Endothelial cell of umbilical vein (primary cell): Measurements from ENCODE around the gene LGR4. TPM values are rescaled to one million over a fixed set of nuclear protein-coding genes. Genes with fewer than 3 reads are reported as not detected.

Source experiments
- BruUV-seq: library from RNA; stranded (reverse); fragments of 400-500 nt; replicated peaks from 2 replicates; lab custom pipeline; 2021; lab: Mats Ljungman, UMichigan
- CTCF ChIA-PET: fragments of 300-600, 350-600 bp; sonication (Branson Sonifier 250); formaldehyde crosslinking; loops from one replicate; lab custom pipeline; 2021; ENCODE audit warnings: antibody characterized with exemption, inconsistent platforms; lab: Charles Lee
- POLR2A ChIA-PET: fragments of 300-600, 350-600 bp; sonication (Branson Sonifier 250); formaldehyde crosslinking; loops from one replicate; lab custom pipeline; 2021; ENCODE audit warnings: antibody characterized with exemption, inconsistent platforms; lab: Charles Lee
- DNase-seq: peaks from one replicate; pipeline ENCODE4 v3.0.0-alpha.2; 2011; ENCODE audit warnings: low read depth, low spot score
- FAIRE-seq: peaks from 2 replicates; lab custom pipeline; 2011; peaks lifted over from hg19 to GRCh38; lab: Jason Lieb, UNC
- H2AFZ ChIP-seq: 2 replicates; pipeline ENCODE4 v1.6.0; 2012; ENCODE audit warnings: low read depth, low read length, control low read depth, inconsistent platforms
- H3K27ac ChIP-seq: 2 replicates; pipeline ENCODE4 v1.5.1; 2011; ENCODE audit warnings: low read depth, mild to moderate bottlenecking, control low read depth, low read length, moderate library complexity; ENCODE audit not compliant: insufficient read depth
- H3K27me3 ChIP-seq, 2 experiments: 2 replicates each; pipeline versions ENCODE4 v1.6.0 to v1.6.1; 2011; ENCODE audit warnings: low read length in 2 of 2, mixed read lengths in 1 of 2; ENCODE audit not compliant: control insufficient read depth in 2 of 2, insufficient read depth in 2 of 2
- H3K36me3 ChIP-seq, 2 experiments: 2 replicates in 1 of 2; 3 replicates in 1 of 2; pipeline ENCODE4 v1.5.1; 2011; ENCODE audit warnings: low read length in 2 of 2, mild to moderate bottlenecking in 1 of 2, moderate library complexity in 1 of 2; ENCODE audit not compliant: control insufficient read depth in 2 of 2, insufficient read depth in 2 of 2; ENCODE audit errors: extremely low read depth in 1 of 2
- H3K4me1 ChIP-seq: 3 replicates; pipeline ENCODE4 v1.5.1; 2011; ENCODE audit warnings: mild to moderate bottlenecking, low read length; ENCODE audit not compliant: control insufficient read depth, insufficient read depth; ENCODE audit errors: extremely low read depth
- H3K4me2 ChIP-seq: 2 replicates; pipeline ENCODE4 v1.6.1; 2011; ENCODE audit warnings: low read length, control low read depth, mixed read lengths; ENCODE audit not compliant: insufficient read depth
- H3K4me3 ChIP-seq, 3 experiments: fragments of 200-600 bp in 1 of 3; sonication (generic), shearing (Covaris generic) in 1 of 3; replicated peaks in 1 of 3; 2 replicates each; pipeline ENCODE4 v1.5.1; 2011 to 2016; ENCODE audit warnings: control low read depth in 3 of 3, low read length in 3 of 3, mild to moderate bottlenecking in 2 of 3, inconsistent platforms in 1 of 3, low read depth in 1 of 3, moderate library complexity in 1 of 3; ENCODE audit not compliant: insufficient read depth in 1 of 3
- H3K79me2 ChIP-seq: 2 replicates; pipeline ENCODE4 v1.6.0; 2012; ENCODE audit warnings: low read length, inconsistent platforms; ENCODE audit not compliant: control insufficient read depth, insufficient read depth
- H3K9ac ChIP-seq: replicated peaks from 2 replicates; pipeline ENCODE3; 2011; ENCODE audit warnings: low read length, control low read depth; ENCODE audit not compliant: insufficient read depth; ENCODE audit errors: extremely low read depth
- H3K9me1 ChIP-seq: replicated peaks from 3 replicates; pipeline ENCODE4 v1.6.0; 2011; ENCODE audit warnings: mild to moderate bottlenecking, low read length; ENCODE audit not compliant: control insufficient read depth, insufficient read depth; ENCODE audit errors: extremely low read depth
- H3K9me3 ChIP-seq: replicated peaks from 2 replicates; pipeline ENCODE4 v1.5.1; 2012; ENCODE audit warnings: low read length, inconsistent platforms; ENCODE audit not compliant: control insufficient read depth, insufficient read depth
- H4K20me1 ChIP-seq: replicated peaks from 2 replicates; pipeline ENCODE3; 2011; ENCODE audit warnings: mild to moderate bottlenecking, low read length; ENCODE audit not compliant: control insufficient read depth, insufficient read depth; ENCODE audit errors: extremely low read depth
- CTCF ChIP-seq, 2 donors: IDR thresholded peaks; 1 replicate in 1 of 2; 2 replicates in 1 of 2; pipeline ENCODE4 v1.5.1; 2011; ENCODE audit warnings: low read length in 2 of 2, mild to moderate bottlenecking in 2 of 2, moderate library complexity in 2 of 2, control low read depth in 1 of 2, inconsistent platforms in 1 of 2, low read depth in 1 of 2; ENCODE audit not compliant: insufficient read depth in 1 of 2; ENCODE audit errors: extremely low read depth in 1 of 2
- EZH2 ChIP-seq: IDR thresholded peaks from 2 replicates; pipeline ENCODE4 v1.6.1; 2012; ENCODE audit warnings: borderline replicate concordance, low read depth, mild to moderate bottlenecking, moderate library complexity, low read length, inconsistent platforms; ENCODE audit not compliant: severe bottlenecking
- FOS ChIP-seq: IDR thresholded peaks from 2 replicates; pipeline ENCODE4 v1.6.1; 2011; ENCODE audit warnings: mild to moderate bottlenecking, low read length, moderate library complexity, borderline replicate concordance; ENCODE audit not compliant: insufficient read depth
- GATA2 ChIP-seq: IDR thresholded peaks from 2 replicates; pipeline ENCODE4 v1.7.0; 2011; ENCODE audit warnings: low read depth, mild to moderate bottlenecking, moderate library complexity, mixed read lengths, low read length; ENCODE audit not compliant: insufficient read length, insufficient read depth
- JUN ChIP-seq: IDR thresholded peaks from 2 replicates; pipeline ENCODE4 v1.6.1; 2011; ENCODE audit warnings: borderline replicate concordance, low read depth; ENCODE audit not compliant: insufficient read length, insufficient read depth
- MAX ChIP-seq: IDR thresholded peaks from 2 replicates; pipeline ENCODE4 v1.6.1; 2011; ENCODE audit not compliant: insufficient read depth, insufficient read length
- MYC ChIP-seq: IDR thresholded peaks from one replicate; pipeline ENCODE4 v1.6.1; 2011; ENCODE audit warnings: mild to moderate bottlenecking, low read depth, low read length
- POLR2A ChIP-seq: IDR thresholded peaks from 2 replicates; pipeline ENCODE4 v1.6.1; 2012; ENCODE audit warnings: low read depth, mild to moderate bottlenecking, control low read depth, low read length
- POLR2AphosphoS5 ChIP-seq: IDR thresholded peaks from 2 replicates; pipeline ENCODE4 v1.6.1; 2012; ENCODE audit warnings: low read depth, mild to moderate bottlenecking, control low read depth, low read length, moderate library complexity; ENCODE audit not compliant: insufficient read depth
- dilution Hi-C: fragments of 300-500 bp; cut with MboI; formaldehyde crosslinking; loops from one replicate; pipeline ENCODE4 v1.15.0; 2019; ENCODE audit warnings: low sequenced_read_pairs; ENCODE audit not compliant: extremely low pct_ligation_motif_present
- intact Hi-C: fragments of 100-400 bp; cut with micrococcal nuclease; formaldehyde crosslinking; loops from one replicate; pipeline ENCODE4 v1.10.0; 2022
- polyA plus RNA-seq, 4 experiments: library from polyadenylated mRNA; depleted of rRNA in 3 of 4; stranded (reverse) in 3 of 4; unstranded in 1 of 4; fragments of >200 nt; gene quantifications; 2 replicates each; pipeline versions ENCODE4 v1.2.1 to v1.2.3, GENCODE V29; 2011 to 2012; ENCODE audit warnings: missing spikeins in 1 of 4
- total RNA-seq: library from RNA; stranded (reverse); gene quantifications from 2 replicates; pipeline ENCODE4 v1.2.3, GENCODE V29; 2021

LGR4 gene
- total and polyA plus RNA-seq, 2 donors (not counting 3 experiments of a cell fraction or from before 2014, with no cell fraction given): 1.3 to 3.1 TPM

- Histone ChIP-seq H3K9ac (no peak overlapping the region), H3K79me2 (no peaks in the 10 kb centered on the region), H3K9me3 (no peaks in the 10 kb centered on the region), H3K36me3 (no peaks in the 10 kb centered on the region), H3K4me1 (no peaks in the 10 kb centered on the region), H2AFZ (no peak overlapping the region), H3K27ac (no peak overlapping the region), H4K20me1 (no peaks in the 10 kb centered on the region), H3K9me1 (no peaks in the 10 kb centered on the region), H3K4me3 (no peak overlapping the region), H3K4me2 (no peak overlapping the region), H3K27me3 (no peaks in the 10 kb centered on the region)
- ChIA-PET CTCF (no interaction called here), POLR2A (no interaction called here)
- intact Hi-C loops: no loop called here
- dilution Hi-C loops: no loop called here
- DNase-seq (no peak), FAIRE-seq (no peak)
- no peak for TF ChIP-seq CTCF (IDR thresholded peaks at IDR 0.05; ENCODE audit: extremely low read depth in 1 of 2, insufficient read depth in 1 of 2, low read depth in 1 of 2, low read length in 2 of 2)
- TF ChIP-seq MAX: no peak
- TF ChIP-seq POLR2A: no peak
- no peak for TF ChIP-seq FOS
- TF ChIP-seq MYC: no peak
- TF ChIP-seq POLR2AphosphoS5: no peak
- no peak for TF ChIP-seq EZH2
- no peak for TF ChIP-seq JUN
- no peak for TF ChIP-seq GATA2
- no TSS peak for BruUV-seq
Observed at GRCh38 chr11:27354359-27354965, 118.1 kb downstream of the LGR4 start.
